Measurements from ENCODE around the gene MPP2. TPM values are rescaled to one million over a fixed set of nuclear protein-coding genes. Genes with fewer than 3 reads are reported as not detected.
A peak's percentile ranks its signal among the peaks of the same experiment; 100 is the strongest.

Gene MPP2
- total and polyA plus RNA-seq, 2 of the 13 experiments (the other 11 are each of a cell fraction or from before 2014, with no cell fraction given): 0.20 to 1.7 TPM

- TF ChIP-seq SNAI1 (CRISPR knock-in tag; IDR thresholded peaks at IDR 0.05; ENCODE audit: borderline replicate concordance): no peak
- TF ChIP-seq HINFP (CRISPR knock-in tag; IDR thresholded peaks at IDR 0.05; ENCODE audit: low read depth): no peak
- TF ChIP-seq MBD4 (IDR thresholded peaks at IDR 0.05; ENCODE audit: borderline replicate concordance, low read length): no peak
- TF ChIP-seq ZFY (CRISPR knock-in tag; IDR thresholded peaks at IDR 0.05): 0 out of 2 replicates have a peak, but pooled peaks have one; percentile 33
- TF ChIP-seq, protein P1, sequence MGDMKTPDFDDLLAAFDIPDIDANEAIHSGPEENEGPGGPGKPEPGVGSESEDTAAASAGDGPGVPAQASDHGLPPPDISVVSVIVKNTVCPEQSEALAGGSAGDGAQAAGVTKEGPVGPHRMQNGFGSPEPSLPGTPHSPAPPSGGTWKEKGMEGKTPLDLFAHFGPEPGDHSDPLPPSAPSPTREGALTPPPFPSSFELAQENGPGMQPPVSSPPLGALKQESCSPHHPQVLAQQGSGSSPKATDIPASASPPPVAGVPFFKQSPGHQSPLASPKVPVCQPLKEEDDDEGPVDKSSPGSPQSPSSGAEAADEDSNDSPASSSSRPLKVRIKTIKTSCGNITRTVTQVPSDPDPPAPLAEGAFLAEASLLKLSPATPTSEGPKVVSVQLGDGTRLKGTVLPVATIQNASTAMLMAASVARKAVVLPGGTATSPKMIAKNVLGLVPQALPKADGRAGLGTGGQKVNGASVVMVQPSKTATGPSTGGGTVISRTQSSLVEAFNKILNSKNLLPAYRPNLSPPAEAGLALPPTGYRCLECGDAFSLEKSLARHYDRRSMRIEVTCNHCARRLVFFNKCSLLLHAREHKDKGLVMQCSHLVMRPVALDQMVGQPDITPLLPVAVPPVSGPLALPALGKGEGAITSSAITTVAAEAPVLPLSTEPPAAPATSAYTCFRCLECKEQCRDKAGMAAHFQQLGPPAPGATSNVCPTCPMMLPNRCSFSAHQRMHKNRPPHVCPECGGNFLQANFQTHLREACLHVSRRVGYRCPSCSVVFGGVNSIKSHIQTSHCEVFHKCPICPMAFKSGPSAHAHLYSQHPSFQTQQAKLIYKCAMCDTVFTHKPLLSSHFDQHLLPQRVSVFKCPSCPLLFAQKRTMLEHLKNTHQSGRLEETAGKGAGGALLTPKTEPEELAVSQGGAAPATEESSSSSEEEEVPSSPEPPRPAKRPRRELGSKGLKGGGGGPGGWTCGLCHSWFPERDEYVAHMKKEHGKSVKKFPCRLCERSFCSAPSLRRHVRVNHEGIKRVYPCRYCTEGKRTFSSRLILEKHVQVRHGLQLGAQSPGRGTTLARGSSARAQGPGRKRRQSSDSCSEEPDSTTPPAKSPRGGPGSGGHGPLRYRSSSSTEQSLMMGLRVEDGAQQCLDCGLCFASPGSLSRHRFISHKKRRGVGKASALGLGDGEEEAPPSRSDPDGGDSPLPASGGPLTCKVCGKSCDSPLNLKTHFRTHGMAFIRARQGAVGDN (CRISPR knock-in tag; IDR thresholded peaks at IDR 0.05): peak; percentile 36
- TF ChIP-seq, protein P2, sequence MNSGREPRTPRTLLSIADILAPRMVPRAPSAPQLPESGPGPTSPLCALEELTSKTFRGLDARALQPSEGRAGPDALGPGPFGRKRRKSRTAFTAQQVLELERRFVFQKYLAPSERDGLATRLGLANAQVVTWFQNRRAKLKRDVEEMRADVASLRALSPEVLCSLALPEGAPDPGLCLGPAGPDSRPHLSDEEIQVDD (CRISPR knock-in tag; IDR thresholded peaks at IDR 0.05; ENCODE audit: borderline replicate concordance): no peak
- no peak for TF ChIP-seq KAT7 (CRISPR knock-in tag; IDR thresholded peaks at IDR 0.05; ENCODE audit: borderline replicate concordance)
- TF ChIP-seq ZNF292 (CRISPR knock-in tag; IDR thresholded peaks at IDR 0.05; ENCODE audit: borderline replicate concordance, low read depth): peak; percentile 76; the same call in 1 of the 2 replicates
- TF ChIP-seq ZGPAT (CRISPR knock-in tag; IDR thresholded peaks at IDR 0.05): 0 out of 2 replicates have a peak, but pooled peaks have one; percentile 15
- TF ChIP-seq TEAD3 (CRISPR knock-in tag; optimal IDR thresholded peaks at IDR 0.05; ENCODE audit: borderline replicate concordance): peak; percentile 23
- no peak for TF ChIP-seq EED (CRISPR knock-in tag; IDR thresholded peaks at IDR 0.05)
- no peak for TF ChIP-seq ZNF34 (CRISPR knock-in tag; IDR thresholded peaks at IDR 0.05; ENCODE audit: borderline replicate concordance)
- TF ChIP-seq SIN3A (IDR thresholded peaks at IDR 0.05; ENCODE audit: borderline replicate concordance, low read depth, low read length): no peak
- TF ChIP-seq ZNF20 (CRISPR knock-in tag; IDR thresholded peaks at IDR 0.05): no peak
- TF ChIP-seq ZFP62 (CRISPR knock-in tag; IDR thresholded peaks at IDR 0.05): no peak
- TF ChIP-seq RFX5 (IDR thresholded peaks at IDR 0.05; ENCODE audit: low read depth, low read length): no peak
- no peak for TF ChIP-seq ARNT (IDR thresholded peaks at IDR 0.05)
- TF ChIP-seq CREM (IDR thresholded peaks at IDR 0.05): no peak
- TF ChIP-seq CREM (CRISPR knock-in tag; IDR thresholded peaks at IDR 0.05): no peak
- no peak for TF ChIP-seq ZNF564 (CRISPR knock-in tag; IDR thresholded peaks at IDR 0.05)
- no peak for TF ChIP-seq MEIS2 (CRISPR knock-in tag; IDR thresholded peaks at IDR 0.05)
Observed at GRCh38 chr17:43931062-43931571, 23.8 kb upstream of the MPP2 start (continued).

Measured in HepG2 (cell line).